ENCODE measurements around the gene ITGAV.

DNA sequence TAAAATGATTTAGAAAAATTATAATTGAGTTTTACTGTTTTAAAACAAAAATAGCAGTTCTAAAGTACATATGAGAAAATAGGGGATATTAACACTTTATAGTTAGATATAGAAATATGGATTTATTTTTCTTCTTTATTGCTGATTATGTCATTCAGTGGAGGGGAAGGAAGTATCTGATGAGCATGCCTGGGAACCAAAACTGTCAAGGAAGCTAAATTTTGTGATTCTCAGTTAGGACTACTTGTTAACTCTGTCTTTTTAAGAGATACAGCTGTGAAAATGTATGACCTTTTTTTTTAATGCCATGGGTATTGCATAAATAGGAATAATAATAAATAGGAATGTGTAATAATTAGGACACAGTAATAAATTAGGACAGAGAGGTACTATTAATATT is 44.8 kb downstream of the ITGAV start:
- TF ChIP-seq, protein P1, sequence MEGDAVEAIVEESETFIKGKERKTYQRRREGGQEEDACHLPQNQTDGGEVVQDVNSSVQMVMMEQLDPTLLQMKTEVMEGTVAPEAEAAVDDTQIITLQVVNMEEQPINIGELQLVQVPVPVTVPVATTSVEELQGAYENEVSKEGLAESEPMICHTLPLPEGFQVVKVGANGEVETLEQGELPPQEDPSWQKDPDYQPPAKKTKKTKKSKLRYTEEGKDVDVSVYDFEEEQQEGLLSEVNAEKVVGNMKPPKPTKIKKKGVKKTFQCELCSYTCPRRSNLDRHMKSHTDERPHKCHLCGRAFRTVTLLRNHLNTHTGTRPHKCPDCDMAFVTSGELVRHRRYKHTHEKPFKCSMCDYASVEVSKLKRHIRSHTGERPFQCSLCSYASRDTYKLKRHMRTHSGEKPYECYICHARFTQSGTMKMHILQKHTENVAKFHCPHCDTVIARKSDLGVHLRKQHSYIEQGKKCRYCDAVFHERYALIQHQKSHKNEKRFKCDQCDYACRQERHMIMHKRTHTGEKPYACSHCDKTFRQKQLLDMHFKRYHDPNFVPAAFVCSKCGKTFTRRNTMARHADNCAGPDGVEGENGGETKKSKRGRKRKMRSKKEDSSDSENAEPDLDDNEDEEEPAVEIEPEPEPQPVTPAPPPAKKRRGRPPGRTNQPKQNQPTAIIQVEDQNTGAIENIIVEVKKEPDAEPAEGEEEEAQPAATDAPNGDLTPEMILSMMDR (IDR thresholded peaks at IDR 0.05; ENCODE audit: low read depth, low read length): no peak
- TF ChIP-seq EZH2phosphoT487 (IDR thresholded peaks at IDR 0.05; ENCODE audit: low read depth): no peak
